Measurements from ENCODE around the gene PACSIN2. TPM values are rescaled to one million over a fixed set of nuclear protein-coding genes. Genes with fewer than 3 reads are reported as not detected.

The PACSIN2 gene
- total and polyA plus RNA-seq, 2 of the 13 experiments (the other 11 are each of a cell fraction or from before 2014, with no cell fraction given), result 54.1 to 68.8 TPM

- no peak for TF ChIP-seq HNRNPUL1 (IDR thresholded peaks at IDR 0.05; ENCODE audit: low read depth, low read length)
- no peak for TF ChIP-seq HOXA7 (CRISPR knock-in tag; IDR thresholded peaks at IDR 0.05)
Measured at GRCh38 chr22:42994917-42995562, 19.9 kb downstream of the PACSIN2 start (continued).

GRCh38 chr22:42994276-42994916 is 20.6 kb downstream of the PACSIN2 start:
- TSS peak; percentile 62 for BruUV-seq (replicated peaks)
- FAIRE-seq (no peak), DNase-seq (ENCODE audit: low spot score) (peak; percentile 27), ATAC-seq (peak; percentile 69)
- WGBS (ENCODE audit: low lambda C conversion rate), result 0% methylated on average over 1 of the region's 12 CpGs
- H3K27ac ChIP-seq (ENCODE audit: extremely low read length, insufficient read depth, low read length), result peak overlapping the region; percentile 100
- no peak overlapping the region for H2AFZ ChIP-seq (ENCODE audit: low read length)
- intact Hi-C loops (cut with micrococcal nuclease; ENCODE audit: unreplicated experiment), result loop anchor here (5.0 to 10.0 kb wide), 2 partner anchors 38 to 50 kb away; no protein-coding TSS in a partner anchor
- ChIA-PET CTCF (ENCODE audit: low intra/inter-chr PET ratio, low total read pairs) (no interaction called here), POLR2A (interaction anchor here (0.8 to 6.1 kb wide), 31 partner anchors 10 to 379 kb away, joined by 3 to 185 read pairs (median 6); partner anchors contain the start of gene PACSIN2)
- in situ Hi-C loops (cut with HindIII; ENCODE audit: extremely low pct_ligation_motif_present, low pct_unique_long_range_greater_than_20kb), result loop anchor here (5.0 kb wide), 1 partner anchor 52 kb away; no protein-coding TSS in a partner anchor
- peaks cover 94% of the 10 kb centered on the region for H3K4me1 ChIP-seq (ENCODE audit: insufficient read depth, low read length)
- peaks cover 7% of the 10 kb centered on the region; the same call in 1 of the 2 replicates for H4K20me1 ChIP-seq (ENCODE audit: insufficient read depth, low read length)
- peak overlapping the region; percentile 100 for H3K4me2 ChIP-seq (ENCODE audit: low read depth, low read length)
- peak overlapping the region; percentile 47 to 81 (median 64) for H3K4me3 ChIP-seq (replicated peaks in 1 of 3; ENCODE audit: insufficient read depth in 1 of 3, low read depth in 2 of 3, low read length in 3 of 3)
- no peaks in the 10 kb centered on the region for H3K36me3 ChIP-seq (replicated peaks in 1 of 2; ENCODE audit: control insufficient read depth in 1 of 2, insufficient read depth in 2 of 2, low read length in 2 of 2)
- no peaks in the 10 kb centered on the region for H3K9me3 ChIP-seq (ENCODE audit: low read length)
- H3K9ac ChIP-seq (ENCODE audit: insufficient read depth, low read depth, low read length), result peak overlapping the region; percentile 85
- H3K27me3 ChIP-seq (ENCODE audit: control insufficient read depth in 1 of 2, insufficient read depth in 2 of 2, low read length in 2 of 2), result no peaks in the 10 kb centered on the region
- peaks cover 77% of the 10 kb centered on the region for H3K79me2 ChIP-seq (ENCODE audit: insufficient read depth, low read length)
- TF ChIP-seq ZNF883 (CRISPR knock-in tag; IDR thresholded peaks at IDR 0.05; ENCODE audit: not compliant biosample characterization) (no peak), ZNF567 (CRISPR knock-in tag; IDR thresholded peaks at IDR 0.05; ENCODE audit: borderline replicate concordance) (no peak), ZBTB7A (CRISPR knock-in tag; IDR thresholded peaks at IDR 0.05) (0 out of 2 replicates have a peak, but pooled peaks have one; percentile 40), ZNF773 (CRISPR knock-in tag; IDR thresholded peaks at IDR 0.05; ENCODE audit: borderline replicate concordance) (no peak), ZNF614 (CRISPR knock-in tag; IDR thresholded peaks at IDR 0.05; ENCODE audit: borderline replicate concordance) (no peak), ZBTB10 (CRISPR knock-in tag; IDR thresholded peaks at IDR 0.05; ENCODE audit: borderline replicate concordance) (no peak), ZNF510 (CRISPR knock-in tag; IDR thresholded peaks at IDR 0.05; ENCODE audit: low read depth) (no peak), UBTF (CRISPR knock-in tag; IDR thresholded peaks at IDR 0.05) (peak; percentile 29; the same call in 1 of the 2 replicates), ZNF558 (CRISPR knock-in tag; IDR thresholded peaks at IDR 0.05; ENCODE audit: borderline replicate concordance) (0 out of 2 replicates have a peak, but pooled peaks have one; percentile 44), TAF15 (IDR thresholded peaks at IDR 0.05; ENCODE audit: low read depth, low read length, poor library complexity, severe bottlenecking) (peak; percentile 24), RBFOX2 (IDR thresholded peaks at IDR 0.05; ENCODE audit: low read depth, low read length) (peak; percentile 62), BHLHE40 (IDR thresholded peaks at IDR 0.05; ENCODE audit: low read length) (peak; percentile 81), HNF4G (IDR thresholded peaks at IDR 0.05; ENCODE audit: borderline replicate concordance, low read depth, low read length) (0 out of 2 replicates have a peak, but pooled peaks have one; percentile 0), HNF4G (CRISPR knock-in tag; IDR thresholded peaks at IDR 0.05; ENCODE audit: borderline replicate concordance, low read depth) (no peak)
